Neutrophil (primary cell): ENCODE measurements around the gene STX8.

Experiments used
- H3K27ac ChIP-seq: fragments of 200-600 bp; sonication (generic); 2 replicates; pipeline ENCODE4 v1.5.1; 2016; ENCODE audit warnings: mild to moderate bottlenecking, moderate library complexity
- H3K27me3 ChIP-seq: fragments of 200-600 bp; sonication (generic); 2 replicates; pipeline ENCODE4 v1.6.0; 2016; ENCODE audit warnings: mild to moderate bottlenecking
- H3K36me3 ChIP-seq: fragments of 200-600 bp; sonication (generic); 2 replicates; pipeline ENCODE4 v1.5.1; 2017
- H3K4me1 ChIP-seq, 2 experiments: fragments of 200-600 bp in 1 of 2; sonication (generic) in 1 of 2; 1 replicate in 1 of 2; 2 replicates in 1 of 2; pipeline versions ENCODE4 v1.5.1 to v1.6.1; 2013 to 2016; ENCODE audit warnings: low read depth in 1 of 2, low read length in 1 of 2, mild to moderate bottlenecking in 1 of 2, moderate library complexity in 1 of 2; ENCODE audit not compliant: control insufficient read depth in 1 of 2, insufficient read depth in 1 of 2
- H3K4me3 ChIP-seq, 2 experiments: fragments of 200-600 bp in 1 of 2; sonication (generic) in 1 of 2; 1 replicate in 1 of 2; 2 replicates in 1 of 2; pipeline ENCODE4 v1.5.1; 2013 to 2016; ENCODE audit warnings: low read depth in 1 of 2, low read length in 1 of 2, mild to moderate bottlenecking in 1 of 2, moderate library complexity in 1 of 2
- H3K9me3 ChIP-seq: fragments of 200-600 bp; sonication (generic); 2 replicates; pipeline ENCODE4 v1.5.1; 2016
- TF ChIP-seq, protein P1 (sequence below): fragments of 200-600 bp; sonication (generic); IDR thresholded peaks from 2 replicates; pipeline ENCODE4 v1.5.1; 2016; ENCODE audit warnings: antibody characterized with exemption

STX8 gene

DNA sequence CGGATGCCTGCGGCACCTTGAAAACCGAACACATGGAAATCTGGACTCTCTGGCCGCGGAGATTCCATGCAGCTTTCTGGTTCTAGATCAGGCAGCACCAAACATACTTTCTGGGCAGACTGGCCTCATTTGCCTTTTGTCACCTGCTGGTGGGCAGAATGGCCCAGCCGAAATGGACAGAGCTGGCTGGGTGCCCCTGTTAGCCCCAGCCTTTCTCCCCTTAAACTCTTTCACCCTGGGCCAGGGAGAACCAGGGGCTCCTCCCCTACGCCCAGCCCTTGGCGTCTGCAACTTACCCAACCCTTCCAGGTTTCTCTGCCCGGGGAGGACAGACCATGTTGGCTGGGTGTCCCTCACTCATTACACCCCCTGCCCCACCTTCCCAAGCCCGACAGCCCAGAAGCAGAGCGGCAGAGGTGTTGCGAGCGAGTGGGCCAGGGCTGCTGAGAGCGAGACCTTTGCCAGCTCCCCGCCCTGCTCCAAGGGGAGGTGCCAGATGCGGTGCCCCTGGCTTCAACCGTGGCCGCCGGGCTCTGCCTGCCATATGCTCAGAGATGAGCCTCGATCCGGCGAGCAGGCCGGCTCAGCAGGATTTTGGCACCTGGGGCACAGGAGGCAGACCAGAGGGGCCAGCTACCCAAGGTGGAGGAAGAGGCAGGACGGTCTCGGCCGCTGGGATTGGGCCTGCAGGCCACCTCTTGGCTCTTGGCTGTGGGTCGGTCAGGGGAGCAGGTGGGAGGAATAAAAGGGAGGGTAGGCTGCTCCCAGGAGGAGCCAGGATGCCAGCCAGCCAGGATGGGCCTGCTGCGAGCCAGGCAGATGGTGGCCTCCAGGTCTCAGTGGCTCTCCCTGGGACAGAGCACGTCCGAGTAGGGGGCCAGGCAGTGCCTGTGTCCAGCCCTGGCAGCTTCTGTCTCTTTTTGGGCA lies 363.0 kb downstream of the STX8 start:
- H3K4me3 ChIP-seq = no peak overlapping the region
- no peaks in the 10 kb centered on the region for H3K27me3 ChIP-seq
- H3K27ac ChIP-seq = no peak overlapping the region
- H3K36me3 ChIP-seq = no peaks in the 10 kb centered on the region
- TF ChIP-seq, protein P1, sequence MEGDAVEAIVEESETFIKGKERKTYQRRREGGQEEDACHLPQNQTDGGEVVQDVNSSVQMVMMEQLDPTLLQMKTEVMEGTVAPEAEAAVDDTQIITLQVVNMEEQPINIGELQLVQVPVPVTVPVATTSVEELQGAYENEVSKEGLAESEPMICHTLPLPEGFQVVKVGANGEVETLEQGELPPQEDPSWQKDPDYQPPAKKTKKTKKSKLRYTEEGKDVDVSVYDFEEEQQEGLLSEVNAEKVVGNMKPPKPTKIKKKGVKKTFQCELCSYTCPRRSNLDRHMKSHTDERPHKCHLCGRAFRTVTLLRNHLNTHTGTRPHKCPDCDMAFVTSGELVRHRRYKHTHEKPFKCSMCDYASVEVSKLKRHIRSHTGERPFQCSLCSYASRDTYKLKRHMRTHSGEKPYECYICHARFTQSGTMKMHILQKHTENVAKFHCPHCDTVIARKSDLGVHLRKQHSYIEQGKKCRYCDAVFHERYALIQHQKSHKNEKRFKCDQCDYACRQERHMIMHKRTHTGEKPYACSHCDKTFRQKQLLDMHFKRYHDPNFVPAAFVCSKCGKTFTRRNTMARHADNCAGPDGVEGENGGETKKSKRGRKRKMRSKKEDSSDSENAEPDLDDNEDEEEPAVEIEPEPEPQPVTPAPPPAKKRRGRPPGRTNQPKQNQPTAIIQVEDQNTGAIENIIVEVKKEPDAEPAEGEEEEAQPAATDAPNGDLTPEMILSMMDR = no peak
- H3K4me1 ChIP-seq = no peaks in the 10 kb centered on the region
- no peaks in the 10 kb centered on the region for H3K9me3 ChIP-seq

DNA sequence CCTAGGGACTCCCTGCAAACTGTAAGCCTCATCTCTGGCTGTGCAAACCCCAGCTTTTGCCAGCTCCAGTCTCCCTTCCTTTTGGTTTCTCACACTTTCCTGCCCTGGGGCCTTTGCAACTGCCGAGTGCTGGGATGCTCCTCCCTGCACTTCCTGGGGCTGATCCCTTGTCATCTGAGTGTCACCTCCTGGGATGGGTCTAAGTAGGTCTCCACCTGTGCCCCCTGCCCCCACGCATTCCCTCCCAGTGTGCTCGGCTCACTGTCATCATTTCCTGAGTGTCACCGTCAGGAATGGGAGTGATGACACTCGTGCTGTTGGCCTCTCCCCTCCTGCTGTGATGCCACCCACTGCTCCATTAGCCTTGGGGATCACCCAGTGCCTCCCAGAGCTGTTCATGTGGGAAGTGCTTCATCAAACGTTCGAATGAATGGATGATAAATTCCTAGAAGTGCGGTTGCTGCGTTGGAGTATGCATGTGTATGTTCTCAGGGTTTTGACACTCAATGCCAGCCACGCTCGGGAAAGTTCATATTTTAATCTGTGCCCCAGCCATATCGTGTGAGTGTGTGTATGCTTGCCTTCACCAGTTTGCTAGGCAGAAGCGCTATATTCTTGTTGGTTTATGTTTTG lies 364.4 kb downstream of the STX8 start:
- Histone ChIP-seq H3K36me3 (no peaks in the 10 kb centered on the region), H3K9me3 (no peaks in the 10 kb centered on the region), H3K4me1 (no peaks in the 10 kb centered on the region), H3K27me3 (no peaks in the 10 kb centered on the region), H3K4me3 (no peak overlapping the region), H3K27ac (no peak overlapping the region)
- TF ChIP-seq, protein P1 = no peak

DNA sequence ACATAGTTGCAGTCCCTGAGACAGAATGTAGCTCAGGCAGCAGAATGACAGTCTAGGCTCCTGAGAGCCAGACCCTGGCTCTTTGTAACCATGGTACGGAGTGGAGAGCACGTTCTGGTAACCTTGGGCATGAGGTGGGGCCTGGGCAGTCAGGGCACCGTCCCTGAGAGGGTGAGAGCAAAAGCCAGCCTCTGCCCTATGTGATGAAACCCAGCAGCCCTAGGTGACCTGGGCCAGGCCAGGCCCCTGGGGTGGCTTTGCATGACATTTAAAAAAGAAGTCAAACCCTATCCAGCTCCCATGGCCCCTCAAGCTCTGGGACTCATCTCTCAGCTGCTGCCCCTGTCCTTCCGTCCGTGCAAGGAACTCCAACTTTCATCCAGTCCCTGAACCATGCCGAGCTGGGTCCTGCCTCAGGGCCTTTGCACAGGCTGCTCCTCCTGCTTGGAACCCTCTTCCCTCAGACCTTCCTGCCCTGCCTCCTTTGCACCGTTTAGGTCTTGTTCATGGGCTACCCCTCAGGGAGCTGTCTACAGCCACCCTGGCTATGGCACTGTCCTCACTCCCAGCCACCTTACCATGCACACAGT lies 365.7 kb downstream of the STX8 start:
- H3K4me3 ChIP-seq = no peak overlapping the region
- H3K9me3 ChIP-seq = no peaks in the 10 kb centered on the region
- TF ChIP-seq, protein P1 = no peak
- H3K27me3 ChIP-seq = no peaks in the 10 kb centered on the region
- no peaks in the 10 kb centered on the region for H3K4me1 ChIP-seq
- no peak overlapping the region for H3K27ac ChIP-seq
- no peaks in the 10 kb centered on the region for H3K36me3 ChIP-seq

DNA sequence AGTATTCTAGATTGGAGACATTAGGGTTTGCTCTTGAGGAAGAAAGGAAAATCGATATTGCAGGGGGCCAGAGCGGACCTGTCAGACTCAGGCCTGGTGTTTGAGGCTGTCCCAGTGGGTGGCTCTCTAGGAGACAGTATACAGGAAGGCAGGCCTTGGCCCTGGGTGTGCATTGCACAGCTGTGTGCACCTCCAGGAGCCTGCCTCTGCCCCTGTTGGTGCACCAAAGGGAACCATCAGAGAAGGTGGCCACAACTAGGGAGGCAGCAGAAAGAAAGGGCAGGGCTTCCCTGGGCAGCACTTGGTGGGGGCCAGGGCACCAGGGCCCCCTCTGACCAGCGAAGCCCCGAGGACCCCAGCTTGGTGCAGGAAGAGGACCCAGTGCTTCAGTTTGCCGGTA lies 366.3 kb downstream of the STX8 start:
- TF ChIP-seq, protein P1 = no peak
- H3K4me3 ChIP-seq = no peak overlapping the region
- H3K27ac ChIP-seq = no peak overlapping the region
- no peaks in the 10 kb centered on the region for H3K27me3 ChIP-seq
- H3K9me3 ChIP-seq = no peaks in the 10 kb centered on the region
- H3K36me3 ChIP-seq = no peaks in the 10 kb centered on the region
- H3K4me1 ChIP-seq = no peaks in the 10 kb centered on the region

GRCh38 chr17:9208381-9209105 lies 367.1 kb downstream of the STX8 start:
- H3K27ac ChIP-seq = no peak overlapping the region
- H3K27me3 ChIP-seq = no peaks in the 10 kb centered on the region
- TF ChIP-seq, protein P1 = no peak

More at GRCh38 chr17:9208381-9209105, 367.1 kb downstream of the STX8 start:
- H3K4me3 ChIP-seq = no peak overlapping the region
- H3K36me3 ChIP-seq = no peaks in the 10 kb centered on the region
- H3K4me1 ChIP-seq = no peaks in the 10 kb centered on the region
- H3K9me3 ChIP-seq = no peaks in the 10 kb centered on the region
